SK-MEL-5 (cell line): Measurements from ENCODE around the gene KCNJ14. TPM values are rescaled to one million over a fixed set of nuclear protein-coding genes. Genes with fewer than 3 reads are reported as not detected.

ENCODE experiments used
- DNase-seq: peaks from one replicate; pipeline ENCODE4 v3.0.0-alpha.2; 2016; ENCODE audit warnings: low read depth, low spot score
- in situ Hi-C: cut with HindIII; loops from 2 replicates; pipeline ENCODE4 v1.10.0; 2016; ENCODE audit warnings: low sequenced_read_pairs, high pct_unique_total_duplicates, low pct_unique_long_range_greater_than_20kb
- polyA plus RNA-seq, 2 experiments: library from polyadenylated mRNA; depleted of rRNA; stranded (reverse); fragments of >200 nt; gene quantifications; 2 replicates each; pipeline ENCODE4 v1.2.3, GENCODE V29; 2015
- total RNA-seq: library from RNA; depleted of rRNA; stranded (reverse); fragments of >200 nt; shearing (Covaris generic); gene quantifications from 2 replicates; pipeline ENCODE4 v1.2.3, GENCODE V29; 2014; rRNA removed

Gene KCNJ14
- 0.58 and 0.64 TPM in 2 replicates for total RNA-seq
- 1.2 and 1.3 TPM in 2 replicates for polyA plus RNA-seq (2015; cell fraction: cytosol; rRNA removed)
- 3.0 and 4.2 TPM in 2 replicates for polyA plus RNA-seq (2015; cell fraction: nucleus; rRNA removed)

GRCh38 chr19:48455171-48455907, at the start of gene KCNJ14:
Gene KCNJ14, plus strand, starts transcription at chr19:48455574. Its CDS starts 6,151 bp downstream, at chr19:48461725.
- DNase-seq, result no peak
- in situ Hi-C loops, result no loop called here

- in situ Hi-C loops, result no loop called here
- DNase-seq, result no peak
Observed at GRCh38 chr19:48405850-48406249, 49.5 kb upstream of the KCNJ14 start.

GRCh38 chr19:48413879-48414587, 41.3 kb upstream of the KCNJ14 start:
- no peak for DNase-seq
- in situ Hi-C loops, result no loop called here

GRCh38 chr19:48415395-48415794, 40.0 kb upstream of the KCNJ14 start:
- in situ Hi-C loops, result no loop called here
- peak; percentile 86 for DNase-seq

DNA sequence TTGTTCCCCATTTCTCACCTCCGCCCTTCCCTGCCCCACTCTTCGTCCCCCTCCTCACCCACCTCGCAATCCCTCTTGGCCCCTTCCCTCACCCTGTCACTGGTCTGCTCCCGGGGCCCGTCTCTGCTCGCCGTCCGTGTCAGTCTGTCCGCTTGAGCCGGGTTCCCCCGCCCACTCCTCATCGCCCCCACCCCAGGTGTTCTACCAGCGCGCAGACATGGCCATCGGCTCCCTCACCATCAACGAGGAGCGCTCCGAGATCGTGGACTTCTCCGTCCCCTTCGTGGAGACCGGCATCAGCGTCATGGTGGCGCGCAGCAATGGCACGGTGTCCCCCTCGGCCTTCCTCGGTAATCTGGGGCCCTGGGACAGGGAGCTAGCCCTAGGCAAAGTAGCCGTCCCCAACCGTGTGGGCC, 39.6 kb upstream of the KCNJ14 start:
- DNase-seq, result no peak
- in situ Hi-C loops, result no loop called here

DNA sequence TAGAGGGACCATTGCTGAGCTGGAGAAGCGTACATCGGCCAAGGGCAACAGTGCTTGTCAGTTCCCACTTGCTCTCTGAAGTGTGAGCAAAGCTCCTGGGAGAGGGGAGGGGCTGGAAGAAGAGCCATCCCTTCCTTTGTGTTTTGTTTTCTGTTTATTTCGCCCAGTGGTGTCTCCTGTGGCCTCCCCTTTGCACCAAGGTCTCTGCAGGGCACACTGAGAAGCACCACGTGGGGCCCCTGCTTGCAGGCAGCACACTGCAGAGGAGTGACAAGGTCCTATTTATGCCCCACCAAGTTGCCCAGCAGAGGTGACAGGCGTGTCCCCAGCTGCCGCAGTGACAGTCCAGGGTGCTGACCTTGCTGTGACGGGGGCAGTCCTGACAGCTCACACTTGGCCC, 38.0 kb upstream of the KCNJ14 start:
- DNase-seq, result no peak
- in situ Hi-C loops, result no loop called here

DNA sequence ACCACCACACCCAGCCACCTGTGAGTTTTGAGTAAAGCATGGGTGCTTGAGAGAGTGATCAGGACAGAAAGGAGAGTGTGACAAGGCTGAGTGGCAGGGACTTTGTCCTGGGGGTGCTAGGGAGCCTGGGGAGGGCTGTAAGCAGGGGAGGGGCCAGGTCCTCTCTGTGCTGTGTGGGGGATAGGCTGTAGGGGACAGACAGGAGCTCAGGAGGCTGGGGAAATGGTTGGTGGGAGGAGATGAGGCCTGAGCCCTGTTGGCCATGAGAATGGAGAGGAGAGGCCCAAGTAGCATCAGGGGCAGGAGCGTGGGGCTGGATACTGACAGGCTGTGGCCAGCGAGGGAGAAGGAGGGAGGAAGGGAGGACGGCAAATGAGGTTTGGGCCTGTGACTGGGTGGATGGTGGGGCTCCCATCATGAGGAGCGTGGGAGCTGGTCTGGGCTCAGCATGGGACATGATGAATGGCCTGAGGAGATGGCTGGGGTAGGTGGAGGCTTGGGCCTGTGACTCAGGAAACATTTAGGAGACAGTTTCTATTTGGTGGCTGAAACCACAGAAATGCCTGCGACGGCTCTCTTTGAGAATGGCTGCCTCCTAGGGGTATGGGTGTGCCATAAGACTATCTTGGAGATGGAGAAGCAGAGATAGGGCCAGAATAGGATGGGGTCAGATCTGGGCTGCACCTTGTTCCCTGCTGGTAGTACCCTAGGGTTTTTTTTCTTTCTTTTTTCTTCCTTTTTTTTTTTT, 36.9 kb upstream of the KCNJ14 start:
- peak; percentile 50 for DNase-seq
- in situ Hi-C loops, result no loop called here

DNA sequence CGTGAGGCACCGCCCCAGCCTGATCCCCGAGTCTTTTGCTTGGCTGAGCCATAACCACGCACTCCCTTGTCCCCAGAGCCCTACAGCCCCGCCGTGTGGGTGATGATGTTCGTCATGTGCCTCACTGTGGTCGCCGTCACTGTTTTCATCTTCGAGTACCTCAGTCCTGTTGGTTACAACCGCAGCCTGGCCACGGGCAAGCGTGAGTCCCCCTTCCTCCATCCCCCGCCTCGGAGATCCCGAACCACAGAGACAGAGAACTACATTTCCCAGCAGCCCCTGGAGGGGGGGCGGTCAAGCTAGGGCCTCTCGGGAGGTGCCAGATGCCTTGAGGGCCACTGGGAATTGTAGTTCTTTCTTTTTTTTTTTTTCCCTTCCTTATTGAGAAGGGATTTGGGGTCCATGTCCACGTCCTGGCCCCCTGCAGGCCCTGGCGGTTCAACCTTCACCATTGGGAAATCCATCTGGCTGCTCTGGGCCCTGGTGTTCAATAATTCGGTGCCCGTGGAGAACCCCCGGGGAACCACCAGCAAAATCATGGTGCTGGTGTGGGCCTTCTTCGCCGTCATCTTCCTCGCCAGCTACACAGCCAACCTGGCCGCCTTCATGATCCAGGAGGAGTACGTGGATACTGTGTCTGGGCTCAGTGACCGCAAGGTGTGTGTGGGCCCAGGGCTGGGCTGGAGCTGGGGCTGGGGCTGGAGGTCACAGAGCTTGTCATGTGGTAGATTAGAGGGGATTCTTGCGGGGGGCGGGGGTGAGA, 36.0 kb upstream of the KCNJ14 start:
- DNase-seq, result peak; percentile 84

GRCh38 chr19:48421548-48421947, 33.8 kb upstream of the KCNJ14 start:
- in situ Hi-C loops, result no loop called here
- DNase-seq, result no peak

More for the DNA sequence above, 36.0 kb upstream of the KCNJ14 start:
- in situ Hi-C loops, result no loop called here

- DNase-seq, result peak; percentile 30
- in situ Hi-C loops, result no loop called here
Observed at GRCh38 chr19:48424694-48425219, 30.6 kb upstream of the KCNJ14 start.

DNA sequence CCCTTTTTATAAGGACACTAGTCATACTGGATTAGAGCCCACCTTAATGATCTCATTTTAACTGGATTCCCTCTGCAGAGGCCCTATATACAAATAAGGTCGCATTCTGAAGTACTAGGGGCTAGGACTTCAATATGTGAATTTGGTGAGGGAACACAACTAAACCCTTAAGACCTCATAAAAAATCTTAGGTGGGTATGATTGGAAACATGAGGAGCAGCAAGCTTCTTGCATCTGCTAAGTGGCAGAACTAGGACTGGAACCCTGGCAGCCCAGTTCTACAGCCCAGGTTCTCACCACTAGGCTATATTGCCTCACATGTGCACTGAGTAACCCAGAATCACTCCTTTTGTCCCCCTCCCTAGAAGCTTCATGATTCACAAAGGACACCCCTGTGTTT, 26.7 kb upstream of the KCNJ14 start:
- DNase-seq, result no peak
- in situ Hi-C loops, result no loop called here

DNA sequence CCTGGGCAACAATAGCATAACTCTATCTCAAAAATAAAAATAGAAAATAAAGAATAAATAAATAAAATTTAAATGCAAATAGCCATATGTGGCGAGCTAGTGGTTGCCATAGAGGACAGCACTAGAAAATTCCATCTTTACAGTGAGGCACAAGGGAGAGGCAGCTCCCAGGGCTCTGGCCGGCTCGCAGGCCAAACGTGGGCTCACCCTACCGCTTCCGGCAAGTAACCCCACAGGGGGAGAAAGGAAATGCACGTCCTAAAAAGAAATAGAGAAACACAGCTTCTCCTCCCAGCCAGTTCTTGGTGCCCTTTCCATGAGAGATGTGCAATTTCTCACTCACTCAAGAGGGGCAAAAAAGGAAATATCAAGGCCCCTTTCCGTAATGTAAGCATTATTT, 22.0 kb upstream of the KCNJ14 start:
- in situ Hi-C loops, result no loop called here
- DNase-seq, result no peak

DNA sequence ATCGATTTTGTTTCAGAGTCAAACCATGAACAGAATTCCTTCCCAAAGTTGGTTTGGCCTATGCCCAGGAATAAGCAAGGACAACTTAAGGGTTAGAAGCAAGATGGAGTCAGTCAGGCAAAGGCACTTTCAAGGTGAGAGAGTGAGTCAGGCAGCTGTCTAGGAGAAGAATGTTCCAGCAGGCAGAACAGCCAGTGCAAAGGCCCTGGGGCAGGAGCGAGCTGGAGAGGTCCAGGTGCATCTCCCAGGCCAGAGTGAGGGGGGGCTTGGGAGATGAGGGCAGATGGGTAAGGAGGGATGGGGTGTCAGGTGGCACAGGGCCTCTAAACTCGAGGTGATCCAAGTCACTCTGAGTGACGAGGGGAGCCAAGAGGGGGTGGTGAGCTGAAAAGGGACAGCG, 18.8 kb upstream of the KCNJ14 start:
- no peak for DNase-seq
- in situ Hi-C loops, result no loop called here

GRCh38 chr19:48441360-48442050, 13.9 kb upstream of the KCNJ14 start:
- DNase-seq, result no peak
- in situ Hi-C loops, result no loop called here

DNA sequence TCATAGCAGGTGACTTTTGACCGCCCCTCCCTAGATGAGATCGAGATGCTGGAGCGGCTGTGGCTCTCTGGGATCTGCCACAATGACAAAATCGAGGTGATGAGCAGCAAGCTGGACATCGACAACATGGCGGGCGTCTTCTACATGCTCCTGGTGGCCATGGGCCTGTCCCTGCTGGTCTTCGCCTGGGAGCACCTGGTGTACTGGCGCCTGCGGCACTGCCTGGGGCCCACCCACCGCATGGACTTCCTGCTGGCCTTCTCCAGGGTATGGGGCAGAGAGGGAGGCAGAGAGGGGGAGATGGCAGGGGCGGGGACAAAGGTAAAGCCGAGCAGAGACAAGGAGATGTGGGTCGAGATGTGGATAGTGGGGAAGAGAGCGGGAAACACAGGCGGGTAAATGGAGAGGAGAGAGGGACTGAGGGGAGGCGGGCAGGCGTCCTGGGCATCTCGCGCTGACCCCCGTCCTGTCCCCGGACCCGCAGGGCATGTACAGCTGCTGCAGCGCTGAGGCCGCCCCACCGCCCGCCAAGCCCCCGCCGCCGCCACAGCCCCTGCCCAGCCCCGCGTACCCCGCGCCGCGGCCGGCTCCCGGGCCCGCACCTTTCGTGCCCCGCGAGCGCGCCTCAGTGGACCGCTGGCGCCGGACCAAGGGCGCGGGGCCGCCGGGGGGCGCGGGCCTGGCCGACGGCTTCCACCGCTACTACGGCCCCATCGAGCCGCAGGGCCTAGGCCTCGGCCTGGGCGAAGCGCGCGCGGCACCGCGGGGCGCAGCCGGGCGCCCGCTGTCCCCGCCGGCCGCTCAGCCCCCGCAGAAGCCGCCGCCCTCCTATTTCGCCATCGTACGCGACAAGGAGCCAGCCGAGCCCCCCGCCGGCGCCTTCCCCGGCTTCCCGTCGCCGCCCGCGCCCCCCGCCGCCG, 13.0 kb upstream of the KCNJ14 start:
- no peak for DNase-seq
- in situ Hi-C loops, result no loop called here

- DNase-seq, result no peak
- in situ Hi-C loops, result no loop called here
Observed at GRCh38 chr19:48443256-48443655, 12.1 kb upstream of the KCNJ14 start.
